Central memory CD8-positive, alpha-beta T cell (primary cell): ENCODE results near the gene USP7.

Experiments used
- ATAC-seq: fragments of 150-1000 bp; cut with Tn5 transposase; replicated peaks from 2 replicates; pipeline ENCODE4 v1.10.0; 2022; ENCODE audit warnings: mild to moderate bottlenecking, moderate FRiP score, moderate number of reproducible peaks; ENCODE audit not compliant: poor library complexity, severe bottlenecking; ENCODE audit errors: extremely low read depth
- DNase-seq, 2 donors: peaks; one replicate each; pipeline ENCODE4 v3.0.0; 2021; ENCODE audit warnings: low spot score in 2 of 2
- H3K27ac Mint-ChIP-seq: one replicate; pipeline ENCODE4 v1.8.0; 2022; ENCODE audit warnings: low read depth, mild to moderate bottlenecking, moderate library complexity, mixed read lengths
- H3K27me3 Mint-ChIP-seq: one replicate; pipeline ENCODE4 v1.8.0; 2022; ENCODE audit warnings: mixed read lengths
- H3K36me3 Mint-ChIP-seq: one replicate; pipeline ENCODE4 v1.8.0; 2022; ENCODE audit warnings: mild to moderate bottlenecking, moderate library complexity, mixed read lengths; ENCODE audit not compliant: insufficient read depth
- H3K4me1 Mint-ChIP-seq: one replicate; pipeline ENCODE4 v1.8.0; 2022; ENCODE audit warnings: mixed read lengths
- H3K4me3 Mint-ChIP-seq: one replicate; pipeline ENCODE4 v1.8.0; 2022; ENCODE audit warnings: mild to moderate bottlenecking, moderate library complexity, mixed read lengths
- H3K9me3 Mint-ChIP-seq: one replicate; pipeline ENCODE4 v1.8.0; 2022; ENCODE audit warnings: mixed read lengths

The USP7 gene

GRCh38 chr16:8868416-8869211 is 95.1 kb downstream of the USP7 start, which contains the start of gene CARHSP1:
CARHSP1 (minus strand) TSS chr16:8869006; CDS start chr16:8859328, 9,678 bp downstream.
- Mint-ChIP-seq H3K27ac (peak within 1 kb of the TSS; percentile 93), H3K4me3 (peak within 1 kb of the TSS; percentile 98), H3K27me3 (no peaks in the 10 kb centered on the region), H3K4me1 (peaks cover 53% of the 10 kb centered on the region), H3K9me3 (no peaks in the 10 kb centered on the region), H3K36me3 (peaks cover 11% of the 10 kb centered on the region)
- DNase-seq (peak; percentile 51 to 52), ATAC-seq (peak; percentile 65)

GRCh38 chr16:8867932-8868415 is 95.7 kb downstream of the USP7 start:
- DNase-seq (peak; percentile 36 to 65), ATAC-seq (peak; percentile 65)
- H3K4me3 Mint-ChIP-seq = peak overlapping the region; percentile 98
- no peaks in the 10 kb centered on the region for H3K9me3 Mint-ChIP-seq
- H3K36me3 Mint-ChIP-seq = peaks cover 11% of the 10 kb centered on the region
- H3K4me1 Mint-ChIP-seq = peaks cover 53% of the 10 kb centered on the region
- H3K27ac Mint-ChIP-seq = peak overlapping the region; percentile 93
- no peaks in the 10 kb centered on the region for H3K27me3 Mint-ChIP-seq

GRCh38 chr16:8867216-8867931 is 96.3 kb downstream of the USP7 start:
- DNase-seq (no peak), ATAC-seq (peak; percentile 10)
- Mint-ChIP-seq H3K27ac (peak overlapping the region; percentile 93), H3K27me3 (no peaks in the 10 kb centered on the region), H3K36me3 (peaks cover 10% of the 10 kb centered on the region), H3K4me3 (peak overlapping the region; percentile 98), H3K4me1 (peaks cover 57% of the 10 kb centered on the region), H3K9me3 (no peaks in the 10 kb centered on the region)

- no peak for DNase-seq
- Mint-ChIP-seq H3K9me3 (no peaks in the 10 kb centered on the region), H3K4me3 (peak overlapping the region; percentile 98), H3K27ac (peak overlapping the region; percentile 93), H3K27me3 (no peaks in the 10 kb centered on the region), H3K36me3 (peaks cover 10% of the 10 kb centered on the region), H3K4me1 (peaks cover 62% of the 10 kb centered on the region)
- no peak for ATAC-seq
Observed at GRCh38 chr16:8866884-8867215, 96.9 kb downstream of the USP7 start.

GRCh38 chr16:8866118-8866883 is 97.4 kb downstream of the USP7 start:
- H3K4me1 Mint-ChIP-seq = peaks cover 62% of the 10 kb centered on the region
- peak overlapping the region; percentile 72 for H3K27ac Mint-ChIP-seq
- no peak for ATAC-seq
- H3K4me3 Mint-ChIP-seq = peak overlapping the region; percentile 98
- no peak for DNase-seq
- H3K27me3 Mint-ChIP-seq = no peaks in the 10 kb centered on the region
- H3K9me3 Mint-ChIP-seq = no peaks in the 10 kb centered on the region
- peaks cover 10% of the 10 kb centered on the region for H3K36me3 Mint-ChIP-seq

- peaks cover 55% of the 10 kb centered on the region for H3K4me1 Mint-ChIP-seq
- H3K36me3 Mint-ChIP-seq = peaks cover 10% of the 10 kb centered on the region
- DNase-seq (no peak), ATAC-seq (no peak)
- H3K27ac Mint-ChIP-seq = no peak overlapping the region
- no peaks in the 10 kb centered on the region for H3K9me3 Mint-ChIP-seq
- no peak overlapping the region for H3K4me3 Mint-ChIP-seq
- no peaks in the 10 kb centered on the region for H3K27me3 Mint-ChIP-seq
Observed at GRCh38 chr16:8865145-8865882, 98.4 kb downstream of the USP7 start.

GRCh38 chr16:8864480-8865110 is 99.1 kb downstream of the USP7 start:
- Mint-ChIP-seq H3K27me3 (no peaks in the 10 kb centered on the region), H3K4me3 (no peak overlapping the region), H3K36me3 (peaks cover 10% of the 10 kb centered on the region), H3K9me3 (no peaks in the 10 kb centered on the region), H3K27ac (peak overlapping the region; percentile 29), H3K4me1 (peaks cover 59% of the 10 kb centered on the region)
- no peak for DNase-seq
- ATAC-seq = no peak

- H3K27me3 Mint-ChIP-seq = no peaks in the 10 kb centered on the region
- no peak overlapping the region for H3K4me3 Mint-ChIP-seq
- H3K36me3 Mint-ChIP-seq = peaks cover 11% of the 10 kb centered on the region
- no peak for ATAC-seq
- H3K27ac Mint-ChIP-seq = peak overlapping the region; percentile 29
- no peak for DNase-seq
- no peaks in the 10 kb centered on the region for H3K9me3 Mint-ChIP-seq
- peaks cover 53% of the 10 kb centered on the region for H3K4me1 Mint-ChIP-seq
Observed at GRCh38 chr16:8863594-8864424, 99.9 kb downstream of the USP7 start.

- DNase-seq (no peak), ATAC-seq (no peak)
- Mint-ChIP-seq H3K27ac (peak overlapping the region; percentile 70), H3K4me1 (peaks cover 51% of the 10 kb centered on the region), H3K27me3 (no peaks in the 10 kb centered on the region), H3K9me3 (no peaks in the 10 kb centered on the region), H3K36me3 (peaks cover 15% of the 10 kb centered on the region), H3K4me3 (no peak overlapping the region)
Observed at GRCh38 chr16:8862309-8863130, 101.2 kb downstream of the USP7 start.

- Mint-ChIP-seq H3K9me3 (no peaks in the 10 kb centered on the region), H3K27ac (peak overlapping the region; percentile 70), H3K4me3 (no peak overlapping the region), H3K4me1 (peaks cover 44% of the 10 kb centered on the region), H3K27me3 (no peaks in the 10 kb centered on the region), H3K36me3 (peaks cover 19% of the 10 kb centered on the region)
- no peak for ATAC-seq
- no peak for DNase-seq
Observed at GRCh38 chr16:8861563-8862308, 102.0 kb downstream of the USP7 start.
